HepG2 (cell line): Measurements from ENCODE around the gene SPATA33. TPM values are rescaled to one million over a fixed set of nuclear protein-coding genes. Genes with fewer than 3 reads are reported as not detected.

Source experiments
- FOSL2 ChIP-seq: sonication (generic); formaldehyde crosslinking; IDR thresholded peaks from 2 replicates; pipeline ENCODE4 v1.4.0; 2020; ENCODE audit warnings: missing genetic modification reagents
- IRF2 ChIP-seq: IDR thresholded peaks from 2 replicates; pipeline ENCODE4 v1.6.1; 2018; ENCODE audit warnings: missing genetic modification reagents, missing compliant biosample characterization
- MEF2D ChIP-seq: sonication (generic); formaldehyde crosslinking; IDR thresholded peaks from 2 replicates; pipeline ENCODE4 v1.5.1; 2020; ENCODE audit warnings: mild to moderate bottlenecking, missing genetic modification reagents
- TBX3 ChIP-seq: fragments of 450-650 bp; IDR thresholded peaks from 2 replicates; pipeline ENCODE4 v1.6.1; 2017; ENCODE audit warnings: antibody characterized with exemption, mild to moderate bottlenecking, inconsistent platforms, borderline replicate concordance
- ZFP90 ChIP-seq: sonication (generic); formaldehyde crosslinking; IDR thresholded peaks from 2 replicates; pipeline ENCODE4 v1.8.0; 2022; ENCODE audit warnings: missing genetic modification reagents, mild to moderate bottlenecking, inconsistent platforms, borderline replicate concordance
- ZNF12 ChIP-seq: sonication (generic); formaldehyde crosslinking; IDR thresholded peaks from 2 replicates; pipeline ENCODE4 v1.5.0; 2020; ENCODE audit warnings: missing genetic modification reagents
- ZNF205 ChIP-seq: IDR thresholded peaks from 2 replicates; pipeline ENCODE4 v1.6.1; 2018; ENCODE audit warnings: missing biosample characterization, missing genetic modification reagents
- ZNF326 ChIP-seq: sonication (generic); formaldehyde crosslinking; IDR thresholded peaks from 2 replicates; pipeline ENCODE4 v1.4.0; 2020; ENCODE audit warnings: missing genetic modification reagents, borderline replicate concordance
- ZNF563 ChIP-seq: sonication (generic); formaldehyde crosslinking; IDR thresholded peaks from 2 replicates; pipeline ENCODE4 v1.8.0; 2022; ENCODE audit warnings: mild to moderate bottlenecking, moderate library complexity, missing genetic modification reagents
- ZNF652 ChIP-seq: IDR thresholded peaks from 2 replicates; pipeline ENCODE4 v1.6.1; 2016; ENCODE audit warnings: low read depth, borderline replicate concordance
- ZNF773 ChIP-seq: sonication (generic); formaldehyde crosslinking; IDR thresholded peaks from 2 replicates; pipeline ENCODE4 v1.4.0; 2020; ENCODE audit warnings: missing genetic modification reagents, borderline replicate concordance
- ZNF781 ChIP-seq: sonication (generic); formaldehyde crosslinking; IDR thresholded peaks from 2 replicates; pipeline ENCODE4 v1.5.1; 2020; ENCODE audit warnings: borderline replicate concordance, mild to moderate bottlenecking, missing genetic modification reagents; ENCODE audit errors: not compliant biosample characterization
- polyA plus RNA-seq, 8 experiments: library from polyadenylated mRNA; depleted of rRNA in 3 of 8; stranded (reverse) in 7 of 8; unstranded in 1 of 8; fragments of >200 nt; fragmentation: Illumina TruSeq in 4 of 8; extraction: Trizol in 4 of 8; gene quantifications; 2 replicates each; pipeline versions ENCODE4 v1.2.1 to v1.2.3, GENCODE V29; 2011 to 2016; ENCODE audit warnings: low read depth in 4 of 8, missing spikeins in 1 of 8, mixed read lengths in 1 of 8; ENCODE audit not compliant: insufficient read depth in 1 of 8
- total RNA-seq, 5 experiments: library from RNA; depleted of rRNA; stranded (reverse); fragments of >200 nt; fragmentation: Illumina TruSeq; extraction: Trizol; gene quantifications; 2 replicates each; pipeline ENCODE4 v1.2.3, GENCODE V29; 2016; ENCODE audit warnings: low read depth in 1 of 5
- TF ChIP-seq, protein P1 (sequence below): sonication (generic); formaldehyde crosslinking; IDR thresholded peaks from 2 replicates; pipeline ENCODE4 v1.4.0; 2020; ENCODE audit warnings: missing genetic modification reagents
- TF ChIP-seq, protein P2 (sequence below): IDR thresholded peaks from 2 replicates; pipeline ENCODE4 v1.6.1; 2016; ENCODE audit warnings: missing compliant biosample characterization, missing genetic modification reagents, borderline replicate concordance
- TF ChIP-seq, protein P3 (sequence below): sonication (generic); formaldehyde crosslinking; IDR thresholded peaks from 2 replicates; pipeline ENCODE4 v1.4.0; 2020; ENCODE audit warnings: missing genetic modification reagents, borderline replicate concordance
- TF ChIP-seq, protein P4 (sequence below), 2 experiments: sonication (generic) in 1 of 2; formaldehyde crosslinking in 1 of 2; IDR thresholded peaks; 2 replicates each; pipeline versions ENCODE4 v1.4.0 to v1.6.1; 2016 to 2020; ENCODE audit warnings: borderline replicate concordance in 1 of 2, low read depth in 1 of 2, mild to moderate bottlenecking in 1 of 2, missing genetic modification reagents in 1 of 2

SPATA33 gene
- total and polyA plus RNA-seq, 2 of the 13 experiments (the other 11 are each of a cell fraction or from before 2014, with no cell fraction given), result 5.7 to 11.0 TPM

DNA sequence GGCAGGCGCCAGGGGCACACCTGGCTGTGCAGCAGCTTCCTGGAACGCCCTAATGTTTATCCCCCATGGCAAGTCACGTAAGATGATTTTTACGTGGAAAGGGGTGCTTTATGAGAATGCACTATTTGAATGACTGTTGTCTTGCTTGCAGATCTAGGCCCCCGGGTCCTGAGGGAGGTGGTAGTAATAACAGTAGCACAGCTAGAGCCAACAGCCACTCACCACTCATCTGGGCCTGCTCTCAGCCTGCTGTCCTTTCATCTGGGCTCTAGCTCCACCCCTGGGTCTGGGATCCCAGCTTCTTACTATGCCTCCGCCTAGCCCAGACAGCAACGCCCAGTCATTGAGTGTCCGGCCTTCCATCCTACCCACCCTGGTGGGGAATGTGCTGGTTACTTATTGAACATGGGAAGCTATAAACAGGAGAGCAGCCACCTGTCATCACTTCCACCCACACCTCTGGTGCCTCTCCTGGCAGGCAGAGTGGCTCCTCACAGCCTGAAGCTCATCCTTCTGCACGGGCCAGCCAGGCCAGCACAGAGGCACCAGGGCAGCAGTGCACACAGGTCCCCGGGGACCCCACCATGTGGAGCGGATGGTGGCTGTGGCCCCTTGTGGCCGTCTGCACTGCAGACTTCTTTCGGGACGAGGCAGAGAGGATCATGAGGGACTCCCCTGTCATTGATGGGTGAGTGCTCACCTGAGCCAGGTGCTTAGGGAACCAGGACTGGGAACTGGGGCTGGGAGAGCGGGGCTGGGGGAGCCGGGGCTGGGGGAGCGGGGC is 27.6 kb upstream of the SPATA33 start (continued):
- TF ChIP-seq ZNF205, result no peak
- TF ChIP-seq, protein P1, sequence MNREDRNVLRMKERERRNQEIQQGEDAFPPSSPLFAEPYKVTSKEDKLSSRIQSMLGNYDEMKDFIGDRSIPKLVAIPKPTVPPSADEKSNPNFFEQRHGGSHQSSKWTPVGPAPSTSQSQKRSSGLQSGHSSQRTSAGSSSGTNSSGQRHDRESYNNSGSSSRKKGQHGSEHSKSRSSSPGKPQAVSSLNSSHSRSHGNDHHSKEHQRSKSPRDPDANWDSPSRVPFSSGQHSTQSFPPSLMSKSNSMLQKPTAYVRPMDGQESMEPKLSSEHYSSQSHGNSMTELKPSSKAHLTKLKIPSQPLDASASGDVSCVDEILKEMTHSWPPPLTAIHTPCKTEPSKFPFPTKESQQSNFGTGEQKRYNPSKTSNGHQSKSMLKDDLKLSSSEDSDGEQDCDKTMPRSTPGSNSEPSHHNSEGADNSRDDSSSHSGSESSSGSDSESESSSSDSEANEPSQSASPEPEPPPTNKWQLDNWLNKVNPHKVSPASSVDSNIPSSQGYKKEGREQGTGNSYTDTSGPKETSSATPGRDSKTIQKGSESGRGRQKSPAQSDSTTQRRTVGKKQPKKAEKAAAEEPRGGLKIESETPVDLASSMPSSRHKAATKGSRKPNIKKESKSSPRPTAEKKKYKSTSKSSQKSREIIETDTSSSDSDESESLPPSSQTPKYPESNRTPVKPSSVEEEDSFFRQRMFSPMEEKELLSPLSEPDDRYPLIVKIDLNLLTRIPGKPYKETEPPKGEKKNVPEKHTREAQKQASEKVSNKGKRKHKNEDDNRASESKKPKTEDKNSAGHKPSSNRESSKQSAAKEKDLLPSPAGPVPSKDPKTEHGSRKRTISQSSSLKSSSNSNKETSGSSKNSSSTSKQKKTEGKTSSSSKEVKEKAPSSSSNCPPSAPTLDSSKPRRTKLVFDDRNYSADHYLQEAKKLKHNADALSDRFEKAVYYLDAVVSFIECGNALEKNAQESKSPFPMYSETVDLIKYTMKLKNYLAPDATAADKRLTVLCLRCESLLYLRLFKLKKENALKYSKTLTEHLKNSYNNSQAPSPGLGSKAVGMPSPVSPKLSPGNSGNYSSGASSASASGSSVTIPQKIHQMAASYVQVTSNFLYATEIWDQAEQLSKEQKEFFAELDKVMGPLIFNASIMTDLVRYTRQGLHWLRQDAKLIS (CRISPR knock-in tag), result no peak
- TF ChIP-seq ZNF12 (CRISPR knock-in tag), result no peak
- TF ChIP-seq ZNF326 (CRISPR knock-in tag), result no peak
- TF ChIP-seq FOSL2 (CRISPR knock-in tag), result no peak
- peak; percentile 100 for TF ChIP-seq ZFP90 (CRISPR knock-in tag)
- TF ChIP-seq ZNF563 (CRISPR knock-in tag), result no peak
- TF ChIP-seq, protein P2, sequence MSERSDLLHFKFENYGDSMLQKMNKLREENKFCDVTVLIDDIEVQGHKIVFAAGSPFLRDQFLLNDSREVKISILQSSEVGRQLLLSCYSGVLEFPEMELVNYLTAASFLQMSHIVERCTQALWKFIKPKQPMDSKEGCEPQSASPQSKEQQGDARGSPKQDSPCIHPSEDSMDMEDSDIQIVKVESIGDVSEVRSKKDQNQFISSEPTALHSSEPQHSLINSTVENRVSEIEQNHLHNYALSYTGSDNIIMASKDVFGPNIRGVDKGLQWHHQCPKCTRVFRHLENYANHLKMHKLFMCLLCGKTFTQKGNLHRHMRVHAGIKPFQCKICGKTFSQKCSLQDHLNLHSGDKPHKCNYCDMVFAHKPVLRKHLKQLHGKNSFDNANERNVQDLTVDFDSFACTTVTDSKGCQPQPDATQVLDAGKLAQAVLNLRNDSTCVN (CRISPR knock-in tag), result no peak
- peak; percentile 44 for TF ChIP-seq ZNF781 (CRISPR knock-in tag)
- TF ChIP-seq IRF2 (CRISPR knock-in tag), result no peak
- TF ChIP-seq, protein P3, sequence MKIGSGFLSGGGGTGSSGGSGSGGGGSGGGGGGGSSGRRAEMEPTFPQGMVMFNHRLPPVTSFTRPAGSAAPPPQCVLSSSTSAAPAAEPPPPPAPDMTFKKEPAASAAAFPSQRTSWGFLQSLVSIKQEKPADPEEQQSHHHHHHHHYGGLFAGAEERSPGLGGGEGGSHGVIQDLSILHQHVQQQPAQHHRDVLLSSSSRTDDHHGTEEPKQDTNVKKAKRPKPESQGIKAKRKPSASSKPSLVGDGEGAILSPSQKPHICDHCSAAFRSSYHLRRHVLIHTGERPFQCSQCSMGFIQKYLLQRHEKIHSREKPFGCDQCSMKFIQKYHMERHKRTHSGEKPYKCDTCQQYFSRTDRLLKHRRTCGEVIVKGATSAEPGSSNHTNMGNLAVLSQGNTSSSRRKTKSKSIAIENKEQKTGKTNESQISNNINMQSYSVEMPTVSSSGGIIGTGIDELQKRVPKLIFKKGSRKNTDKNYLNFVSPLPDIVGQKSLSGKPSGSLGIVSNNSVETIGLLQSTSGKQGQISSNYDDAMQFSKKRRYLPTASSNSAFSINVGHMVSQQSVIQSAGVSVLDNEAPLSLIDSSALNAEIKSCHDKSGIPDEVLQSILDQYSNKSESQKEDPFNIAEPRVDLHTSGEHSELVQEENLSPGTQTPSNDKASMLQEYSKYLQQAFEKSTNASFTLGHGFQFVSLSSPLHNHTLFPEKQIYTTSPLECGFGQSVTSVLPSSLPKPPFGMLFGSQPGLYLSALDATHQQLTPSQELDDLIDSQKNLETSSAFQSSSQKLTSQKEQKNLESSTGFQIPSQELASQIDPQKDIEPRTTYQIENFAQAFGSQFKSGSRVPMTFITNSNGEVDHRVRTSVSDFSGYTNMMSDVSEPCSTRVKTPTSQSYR, result no peak
- TF ChIP-seq MEF2D (CRISPR knock-in tag), result 0 out of 2 replicates have a peak, but pooled peaks have one; percentile 32
- TF ChIP-seq ZNF773 (CRISPR knock-in tag), result no peak
- TF ChIP-seq, protein P4, sequence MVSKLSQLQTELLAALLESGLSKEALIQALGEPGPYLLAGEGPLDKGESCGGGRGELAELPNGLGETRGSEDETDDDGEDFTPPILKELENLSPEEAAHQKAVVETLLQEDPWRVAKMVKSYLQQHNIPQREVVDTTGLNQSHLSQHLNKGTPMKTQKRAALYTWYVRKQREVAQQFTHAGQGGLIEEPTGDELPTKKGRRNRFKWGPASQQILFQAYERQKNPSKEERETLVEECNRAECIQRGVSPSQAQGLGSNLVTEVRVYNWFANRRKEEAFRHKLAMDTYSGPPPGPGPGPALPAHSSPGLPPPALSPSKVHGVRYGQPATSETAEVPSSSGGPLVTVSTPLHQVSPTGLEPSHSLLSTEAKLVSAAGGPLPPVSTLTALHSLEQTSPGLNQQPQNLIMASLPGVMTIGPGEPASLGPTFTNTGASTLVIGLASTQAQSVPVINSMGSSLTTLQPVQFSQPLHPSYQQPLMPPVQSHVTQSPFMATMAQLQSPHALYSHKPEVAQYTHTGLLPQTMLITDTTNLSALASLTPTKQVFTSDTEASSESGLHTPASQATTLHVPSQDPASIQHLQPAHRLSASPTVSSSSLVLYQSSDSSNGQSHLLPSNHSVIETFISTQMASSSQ (IDR thresholded peaks at IDR 0.05; ENCODE audit: low read depth), result peak; percentile 28; the same call in 1 of the 2 replicates
- TF ChIP-seq, protein P4 (CRISPR knock-in tag; IDR thresholded peaks at IDR 0.05; ENCODE audit: borderline replicate concordance), result no peak
- TF ChIP-seq TBX3, result no peak
- no peak for TF ChIP-seq ZNF652 (CRISPR knock-in tag)
